IMR-90 (cell line): ENCODE measurements around the gene JCAD.

Experiments
- CEBPB ChIP-seq: IDR thresholded peaks from 2 replicates; pipeline ENCODE4 v1.6.1; 2012; ENCODE audit warnings: low read depth, low read length, improper control_type of control experiment
- MXI1 ChIP-seq: IDR thresholded peaks from 2 replicates; pipeline ENCODE4 v1.6.1; 2012; ENCODE audit warnings: low read depth, mild to moderate bottlenecking, low read length, moderate library complexity, borderline replicate concordance
- RAD21 ChIP-seq: IDR thresholded peaks from 2 replicates; pipeline ENCODE4 v1.6.1; 2012; ENCODE audit warnings: low read length, improper control_type of control experiment
- TF ChIP-seq, protein P1 (sequence below): conservative IDR thresholded peaks from 2 replicates; pipeline ENCODE4 v1.5.1; 2012; ENCODE audit warnings: mild to moderate bottlenecking, low read depth, low read length, improper control_type of control experiment

DNA sequence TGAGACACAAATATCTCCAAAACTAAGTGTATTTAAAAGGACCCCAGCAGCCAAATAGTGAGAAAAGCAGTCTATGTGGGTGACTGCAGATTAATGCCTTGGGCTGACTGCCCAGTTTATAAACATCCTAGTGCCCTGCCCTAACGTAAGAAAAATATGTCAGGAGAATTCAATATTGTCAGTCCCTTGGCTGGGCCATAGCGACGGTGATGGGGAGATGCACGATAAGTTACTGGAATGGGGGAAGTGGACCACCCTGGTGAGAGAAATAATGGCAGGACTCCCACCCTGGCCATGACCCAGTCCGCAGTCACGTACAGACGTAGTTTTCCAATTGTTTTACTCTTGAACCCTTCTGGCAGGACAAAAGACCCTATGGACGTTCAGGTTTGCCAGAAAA is 48.0 kb downstream of the JCAD start:
- TF ChIP-seq RAD21 (no peak), CEBPB (no peak), MXI1 (no peak)
- TF ChIP-seq, protein P1, sequence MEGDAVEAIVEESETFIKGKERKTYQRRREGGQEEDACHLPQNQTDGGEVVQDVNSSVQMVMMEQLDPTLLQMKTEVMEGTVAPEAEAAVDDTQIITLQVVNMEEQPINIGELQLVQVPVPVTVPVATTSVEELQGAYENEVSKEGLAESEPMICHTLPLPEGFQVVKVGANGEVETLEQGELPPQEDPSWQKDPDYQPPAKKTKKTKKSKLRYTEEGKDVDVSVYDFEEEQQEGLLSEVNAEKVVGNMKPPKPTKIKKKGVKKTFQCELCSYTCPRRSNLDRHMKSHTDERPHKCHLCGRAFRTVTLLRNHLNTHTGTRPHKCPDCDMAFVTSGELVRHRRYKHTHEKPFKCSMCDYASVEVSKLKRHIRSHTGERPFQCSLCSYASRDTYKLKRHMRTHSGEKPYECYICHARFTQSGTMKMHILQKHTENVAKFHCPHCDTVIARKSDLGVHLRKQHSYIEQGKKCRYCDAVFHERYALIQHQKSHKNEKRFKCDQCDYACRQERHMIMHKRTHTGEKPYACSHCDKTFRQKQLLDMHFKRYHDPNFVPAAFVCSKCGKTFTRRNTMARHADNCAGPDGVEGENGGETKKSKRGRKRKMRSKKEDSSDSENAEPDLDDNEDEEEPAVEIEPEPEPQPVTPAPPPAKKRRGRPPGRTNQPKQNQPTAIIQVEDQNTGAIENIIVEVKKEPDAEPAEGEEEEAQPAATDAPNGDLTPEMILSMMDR = no peak
